Umbilical cord (tissue), 2 donors: ENCODE results near the gene RNF208. TPM values are rescaled to one million over a fixed set of nuclear protein-coding genes. Genes with fewer than 3 reads are reported as not detected.

Source experiments
- DNase-seq: peaks from one replicate; pipeline ENCODE4 v3.0.0-alpha.2; 2015; ENCODE audit warnings: low spot score
- total RNA-seq: library from RNA; depleted of rRNA; stranded (reverse); fragments of >200 nt; gene quantifications from one replicate; pipeline ENCODE4 v1.2.3, GENCODE V29; 2014; ENCODE audit warnings: low replicate concordance; ENCODE audit not compliant: insufficient read depth

RNF208 gene
- total RNA-seq, 1 donor from 2014 or later = not detected

DNA sequence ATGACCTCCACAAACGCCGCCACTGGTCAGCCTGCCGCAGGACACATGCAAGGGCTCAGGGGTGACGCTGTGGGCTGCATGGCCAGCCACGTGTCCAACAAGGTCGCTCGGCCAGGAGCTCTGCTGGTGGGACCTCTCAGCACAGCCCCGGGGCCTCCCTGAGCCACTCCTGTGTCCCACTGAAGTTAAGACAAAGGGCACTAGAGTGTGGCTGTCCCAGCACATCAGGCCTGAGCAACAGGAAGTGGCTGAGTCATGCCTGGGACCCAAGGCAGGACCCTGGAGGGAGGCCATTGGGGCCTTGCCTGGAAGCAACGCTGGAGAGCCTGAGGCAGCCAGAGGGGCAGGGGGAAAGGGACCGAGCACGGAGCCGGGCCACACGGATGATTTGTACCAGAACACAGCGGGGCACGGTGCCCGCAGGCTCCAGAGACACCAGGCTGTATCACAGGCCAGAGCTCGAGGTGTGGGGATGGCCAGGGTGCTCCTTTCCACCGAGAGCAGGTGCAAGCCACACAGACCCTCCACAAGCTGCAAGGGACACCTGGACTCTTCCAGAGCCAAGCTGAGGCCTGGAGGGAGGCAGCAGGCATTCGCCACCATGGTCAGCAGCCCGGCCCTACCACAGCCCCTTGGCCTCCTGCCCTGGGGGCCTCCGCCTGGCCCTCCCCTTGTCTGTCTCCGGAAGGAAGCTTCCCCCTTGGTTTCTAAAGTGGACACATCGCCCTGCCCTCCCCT is 43.7 kb downstream of the RNF208 start:
- DNase-seq = no peak

DNA sequence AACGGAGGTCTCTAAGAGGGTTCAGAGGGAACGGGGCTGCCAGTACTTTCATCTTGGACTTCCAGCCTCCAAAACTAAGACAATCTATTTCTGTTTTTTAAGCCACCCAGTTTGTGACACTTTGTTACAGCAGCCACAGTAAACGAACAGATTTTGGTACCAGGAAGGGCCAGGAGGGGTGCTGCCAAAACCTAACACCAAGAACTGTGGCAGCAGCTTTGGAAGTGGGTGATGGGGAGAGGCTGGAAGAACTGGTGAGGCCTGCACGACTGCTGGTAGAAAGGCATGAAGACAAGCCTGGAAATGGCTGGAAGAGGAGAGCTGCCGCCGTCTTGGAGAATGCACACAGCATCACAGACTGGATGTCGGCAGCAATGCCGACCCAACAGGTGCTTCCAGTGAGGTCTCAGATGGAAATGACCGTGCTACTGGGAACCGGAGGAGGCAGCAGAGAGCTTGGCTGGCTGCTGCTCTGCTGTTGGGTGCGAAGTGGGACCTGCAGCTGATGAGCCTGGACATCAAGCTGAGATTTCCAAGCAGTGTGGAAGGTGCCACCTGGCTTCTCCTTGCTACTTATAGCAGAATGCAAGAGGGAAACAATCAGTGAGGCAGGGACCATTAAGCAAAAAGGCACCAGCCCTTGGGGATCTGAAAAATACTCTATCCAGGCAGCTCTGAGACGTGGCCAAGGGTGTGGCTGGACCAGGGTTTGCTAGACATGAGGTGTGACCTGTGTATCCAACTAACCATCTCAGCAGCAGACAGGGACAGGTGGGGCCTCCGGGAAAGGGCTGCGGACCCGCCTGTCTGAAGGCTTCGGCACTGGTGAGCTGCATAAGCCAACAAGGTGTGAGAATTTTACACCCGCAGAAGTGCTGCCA is 45.5 kb downstream of the RNF208 start:
- DNase-seq = no peak

DNA sequence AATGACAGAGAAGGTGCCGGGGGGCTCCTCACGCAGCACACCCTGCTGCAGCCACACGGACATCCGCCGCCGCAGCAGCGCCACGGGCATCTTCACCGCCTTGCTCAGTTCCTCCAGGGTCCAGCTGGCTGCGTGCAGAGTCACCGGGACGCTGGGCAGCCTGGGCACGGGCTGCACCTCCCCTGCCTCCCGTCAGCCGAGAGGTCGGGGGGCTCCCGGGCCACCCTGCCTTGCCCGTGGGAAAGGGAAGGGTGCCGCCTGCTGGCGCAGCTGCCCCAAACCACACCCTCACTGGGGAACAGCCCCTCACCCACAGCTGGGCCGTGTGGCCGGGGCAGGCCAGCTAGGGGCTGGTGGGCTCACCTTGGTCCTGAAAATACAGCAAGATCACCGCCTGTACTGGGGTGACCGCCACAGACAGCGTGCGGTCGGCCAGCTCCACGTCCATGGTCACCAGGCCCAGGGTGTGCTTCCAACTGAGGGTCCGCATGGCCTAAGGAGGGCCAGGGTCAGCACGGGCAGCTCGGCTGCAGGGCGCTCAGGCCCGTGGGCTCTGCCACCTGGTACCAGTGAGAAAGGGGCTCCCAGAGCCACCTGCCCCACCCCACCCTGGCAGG is 46.6 kb downstream of the RNF208 start:
- DNase-seq = no peak

DNA sequence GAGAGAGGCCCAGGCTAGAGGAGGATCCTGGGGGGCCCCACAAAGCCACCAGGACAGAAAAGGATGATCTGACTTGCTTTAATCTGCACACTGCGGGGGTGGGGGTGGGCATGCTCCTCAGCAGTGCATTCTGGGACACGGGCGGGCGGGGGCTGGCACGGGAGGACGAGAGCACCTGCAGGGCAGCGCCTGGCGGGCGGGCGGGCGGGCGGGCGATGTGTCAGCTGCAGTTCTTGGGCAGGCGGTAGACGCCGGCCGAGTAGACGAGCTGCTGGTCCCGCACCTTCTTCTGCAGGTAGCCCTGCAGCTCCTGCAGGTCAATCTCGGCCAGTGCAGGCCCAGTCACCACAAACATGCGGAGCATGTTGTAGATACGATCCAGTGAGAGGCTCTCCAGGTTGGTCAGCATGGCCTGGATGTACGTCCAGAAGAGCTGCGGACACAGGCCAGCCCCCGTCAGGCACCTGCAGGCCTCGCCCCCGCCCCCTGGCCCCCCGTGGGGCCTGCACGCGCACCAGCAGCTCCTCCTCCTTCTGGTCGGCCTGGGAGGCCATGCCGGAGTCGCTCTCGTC is 47.2 kb downstream of the RNF208 start:
- DNase-seq = no peak

DNA sequence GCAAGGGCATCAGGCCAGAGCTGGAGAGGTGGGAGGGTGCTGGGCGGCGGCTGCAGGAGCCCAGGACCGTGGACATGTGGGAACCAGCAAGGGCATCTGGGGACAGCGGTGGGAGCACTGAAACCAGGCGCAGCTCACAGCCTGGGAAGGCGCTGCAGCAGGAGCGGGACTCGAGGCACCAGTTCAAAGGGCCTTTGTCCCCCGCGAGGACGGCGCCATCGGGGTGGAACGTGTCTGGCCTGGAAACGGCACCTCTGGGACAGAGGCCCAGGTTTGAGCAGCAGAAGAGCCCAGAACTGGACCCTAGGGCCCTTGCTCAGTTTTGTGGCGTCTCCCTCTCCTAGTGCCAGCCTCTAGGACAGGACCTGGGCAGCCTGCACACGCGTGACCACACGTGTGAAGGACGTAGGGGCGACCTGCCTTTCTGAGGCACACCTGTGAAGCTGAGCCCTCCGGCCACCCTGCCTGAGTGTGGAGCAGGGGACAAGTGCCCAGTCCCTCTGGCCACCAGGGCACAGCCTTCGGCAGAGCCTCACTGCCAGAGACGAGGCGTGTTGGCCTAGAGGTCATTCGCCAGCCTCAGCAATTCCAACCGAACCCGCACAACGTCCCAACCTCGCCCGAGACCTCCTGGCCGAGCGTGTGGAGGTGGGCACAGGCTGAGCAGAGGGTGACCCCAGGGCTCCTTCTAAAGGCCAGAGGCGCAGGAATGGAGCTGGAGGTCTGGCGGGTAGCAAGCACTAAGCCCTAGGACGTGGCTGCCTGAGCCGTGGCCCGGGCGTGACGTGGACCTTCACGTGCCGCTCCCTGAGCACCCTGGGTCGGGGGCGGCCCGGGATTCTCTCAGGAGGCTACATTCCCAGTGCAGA is 48.0 kb downstream of the RNF208 start:
- DNase-seq = no peak

DNA sequence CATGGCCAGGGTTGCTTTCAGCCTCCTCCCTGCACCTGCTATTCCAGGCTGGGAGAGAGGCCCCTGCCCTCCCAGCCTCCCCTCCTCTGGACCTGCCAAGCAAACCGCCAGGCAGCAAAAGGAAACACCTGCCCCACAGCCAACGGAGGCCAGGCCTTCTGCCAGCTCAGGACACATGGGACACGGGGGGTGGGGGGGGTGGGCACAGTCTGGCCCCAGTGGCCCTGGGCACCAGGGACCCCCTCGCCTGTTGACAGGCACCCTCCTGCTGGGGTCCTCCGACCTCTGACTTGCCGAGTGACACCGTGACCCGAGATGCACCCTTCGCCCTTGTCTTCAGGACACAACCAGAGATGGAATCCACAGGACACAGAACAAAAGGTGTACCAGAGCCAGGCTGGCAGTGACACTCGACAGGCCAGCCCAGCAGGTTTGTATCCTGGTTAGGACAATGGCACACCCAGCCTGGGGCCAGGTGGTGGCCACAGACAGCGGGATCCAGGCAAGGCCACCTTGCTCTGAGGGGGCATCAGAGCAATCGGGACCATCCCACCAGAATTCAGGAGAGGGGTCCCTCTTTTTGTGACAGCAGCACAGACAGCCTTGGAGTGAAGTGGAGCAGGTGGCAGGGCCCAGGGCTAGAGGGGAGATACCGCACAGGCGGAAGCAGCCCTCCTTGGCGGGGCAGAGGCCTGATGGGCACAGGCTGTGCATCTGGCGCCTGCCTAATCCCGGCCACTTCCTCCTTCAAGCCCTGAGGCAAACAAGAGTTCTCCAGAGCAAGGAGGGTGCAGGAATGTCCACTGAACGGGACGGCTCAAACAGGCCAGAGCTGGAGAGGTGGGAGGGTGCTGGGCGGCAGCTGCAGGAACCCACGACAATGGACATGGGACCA is 48.9 kb downstream of the RNF208 start:
- no peak for DNase-seq

DNA sequence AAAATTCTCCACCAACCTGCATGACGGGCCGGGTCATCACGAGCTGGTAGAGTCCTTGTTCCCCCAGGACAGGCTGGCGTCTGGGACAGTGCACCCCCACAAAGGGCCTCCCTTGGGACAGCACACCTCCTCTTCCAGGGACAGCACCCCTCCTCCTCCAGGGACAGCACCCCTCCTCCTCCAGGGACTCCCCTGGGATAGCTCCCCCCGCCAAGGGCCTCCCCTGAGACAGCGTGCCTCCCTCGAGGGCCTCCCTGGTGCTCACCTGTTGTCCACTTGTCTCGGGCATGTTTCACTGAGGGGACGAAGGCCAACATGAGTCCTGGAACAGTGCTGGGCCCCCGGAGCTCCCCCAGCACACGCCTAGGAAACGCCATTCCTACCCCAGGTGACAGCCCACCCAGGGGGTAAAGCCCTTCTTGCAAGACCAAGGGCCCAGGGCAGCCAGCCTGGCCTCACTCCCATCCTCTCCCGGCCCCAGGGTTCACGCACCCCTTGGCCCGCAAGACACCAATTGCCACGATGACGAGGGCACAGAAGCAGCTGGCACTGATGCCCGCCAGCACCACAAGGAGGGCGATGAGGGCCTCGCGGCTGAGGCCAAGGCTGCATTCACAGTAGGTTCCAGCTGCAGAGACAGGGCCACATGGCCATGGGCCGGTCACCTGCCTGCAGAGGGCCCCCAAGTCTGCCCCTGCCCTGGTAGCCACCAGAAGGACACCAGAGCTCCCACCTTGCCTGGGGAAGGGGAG is 50.7 kb downstream of the RNF208 start:
- DNase-seq = no peak

DNA sequence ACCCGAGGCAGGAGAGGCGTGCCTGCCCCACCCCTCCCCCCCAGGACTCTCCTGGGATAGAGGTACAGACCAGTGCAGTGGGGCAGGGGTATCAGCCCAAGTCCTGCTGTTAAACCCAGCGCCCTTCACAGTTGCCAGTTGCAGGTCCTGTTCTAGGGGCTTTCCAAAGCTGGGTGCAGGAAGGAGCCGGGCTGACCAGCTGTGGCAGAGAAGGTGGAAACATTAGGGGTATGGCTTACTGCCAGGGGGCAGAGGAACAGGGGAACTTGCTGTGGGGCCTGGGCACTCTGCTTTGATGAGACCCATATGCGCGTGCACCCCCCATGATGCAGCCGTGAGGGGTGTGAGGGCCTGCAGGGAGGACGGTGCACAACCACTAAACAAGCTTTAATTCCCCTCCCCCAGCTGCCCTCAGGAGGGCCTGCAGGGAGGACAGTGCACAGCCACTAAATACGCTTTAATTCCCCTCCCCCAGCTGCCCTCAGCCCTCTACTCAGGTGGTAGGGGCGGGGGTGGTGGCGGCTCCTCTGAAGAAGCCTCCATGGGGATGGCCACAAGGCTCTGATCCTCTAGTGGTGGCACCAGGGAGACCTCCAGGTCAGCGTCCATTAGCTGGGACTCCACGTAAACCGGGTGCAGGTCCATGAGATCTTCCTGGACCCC is 51.4 kb downstream of the RNF208 start:
- no peak for DNase-seq

Other genes with a start within 250 kb of the RNF208 start
- gene PTGDS, start 244.7 kb downstream of the RNF208 start, total RNA-seq = 49.6 TPM
- gene LCNL1, start 239.2 kb downstream of the RNF208 start, total RNA-seq = 0.72 TPM
- 10.6 TPM for gene PAXX, start 229.8 kb downstream of the RNF208 start, total RNA-seq
- gene CLIC3, start 225.7 kb downstream of the RNF208 start, total RNA-seq = 24.3 TPM
- 20.2 TPM for gene ABCA2, start 194.0 kb downstream of the RNF208 start, total RNA-seq
- 0.96 TPM for gene FUT7, start 190.2 kb downstream of the RNF208 start, total RNA-seq
- gene NPDC1, start 176.1 kb downstream of the RNF208 start, total RNA-seq = 6.5 TPM
- gene ENTPD2, start 168.2 kb downstream of the RNF208 start, total RNA-seq = not detected
- 2.6 TPM for gene SAPCD2, start 151.7 kb downstream of the RNF208 start, total RNA-seq
- 8.2 TPM for gene UAP1L1, start 144.7 kb downstream of the RNF208 start, total RNA-seq
- 41.4 TPM for gene MAN1B1, start 135.3 kb downstream of the RNF208 start, total RNA-seq
- 67.9 TPM for gene DPP7, start 107.5 kb downstream of the RNF208 start, total RNA-seq
- 5.1 TPM for gene GRIN1, start 83.1 kb downstream of the RNF208 start, total RNA-seq
- not detected for gene LRRC26, start 52.2 kb downstream of the RNF208 start, total RNA-seq
- gene TMEM210, start 50.2 kb downstream of the RNF208 start, total RNA-seq = not detected
- 18.3 TPM for gene ANAPC2, start 33.7 kb downstream of the RNF208 start, total RNA-seq
- 30.8 TPM for gene SSNA1, start 33.6 kb downstream of the RNF208 start, total RNA-seq
- 2.2 TPM for gene TPRN, start 21.5 kb downstream of the RNF208 start, total RNA-seq
- 33.0 TPM for gene TMEM203, start 16.6 kb downstream of the RNF208 start, total RNA-seq
- gene NDOR1, start 16.5 kb downstream of the RNF208 start, total RNA-seq = 0.72 TPM
- gene CYSRT1, start 2.9 kb upstream of the RNF208 start, total RNA-seq = 0.96 TPM
- not detected for gene RNF224, start 5.3 kb upstream of the RNF208 start, total RNA-seq
- not detected for gene SLC34A3, start 8.7 kb upstream of the RNF208 start, total RNA-seq
- gene TUBB4B, start 19.0 kb upstream of the RNF208 start, total RNA-seq = 48.9 TPM
- 1.9 TPM for gene STPG3, start 29.0 kb upstream of the RNF208 start, total RNA-seq
- 18.8 TPM for gene NELFB, start 33.1 kb upstream of the RNF208 start, total RNA-seq
- 4.3 TPM for gene TOR4A, start 55.5 kb upstream of the RNF208 start, total RNA-seq
- gene NRARP, start 80.0 kb upstream of the RNF208 start, total RNA-seq = 1.9 TPM
- gene EXD3, start 200.9 kb upstream of the RNF208 start, total RNA-seq = 12.0 TPM
- gene NOXA1, start 201.2 kb upstream of the RNF208 start, total RNA-seq = not detected
- gene ENTPD8, start 219.1 kb upstream of the RNF208 start, total RNA-seq = not detected
- 8.7 TPM for gene NSMF, start 237.1 kb upstream of the RNF208 start, total RNA-seq